Activated gamma-delta T cell (primary cell): ENCODE results near the gene GTSF1L.

ENCODE experiments used
- DNase-seq: peaks from one replicate; lab custom pipeline; 2025; lab: John Stamatoyannopoulos, UW

Gene GTSF1L

GRCh38 chr20:43716757-43717615, 9.8 kb downstream of the GTSF1L start:
- DNase-seq, result no peak

GRCh38 chr20:43716123-43716522, 10.7 kb downstream of the GTSF1L start:
- DNase-seq, result no peak

- DNase-seq, result no peak
These were observed 11.3 kb downstream of the GTSF1L start for GRCh38 chr20:43715511-43715910.

- DNase-seq, result no peak
These were observed 11.8 kb downstream of the GTSF1L start for GRCh38 chr20:43715044-43715443.

GRCh38 chr20:43711098-43711654, 15.6 kb downstream of the GTSF1L start:
- DNase-seq, result no peak

GRCh38 chr20:43710370-43711044, 16.3 kb downstream of the GTSF1L start:
- no peak for DNase-seq

GRCh38 chr20:43702502-43702901, 24.3 kb downstream of the GTSF1L start:
- no peak for DNase-seq

GRCh38 chr20:43700627-43701026, 26.2 kb downstream of the GTSF1L start:
- no peak for DNase-seq

GRCh38 chr20:43699941-43700565, 26.7 kb downstream of the GTSF1L start:
- DNase-seq, result no peak

GRCh38 chr20:43695571-43695970, 31.2 kb downstream of the GTSF1L start:
- DNase-seq, result no peak

GRCh38 chr20:43694763-43695162, 32.0 kb downstream of the GTSF1L start:
- no peak for DNase-seq

- no peak for DNase-seq
These were observed 34.8 kb downstream of the GTSF1L start for GRCh38 chr20:43691928-43692524.

GRCh38 chr20:43690943-43691598, 35.7 kb downstream of the GTSF1L start:
- DNase-seq, result no peak

GRCh38 chr20:43689165-43689564, 37.6 kb downstream of the GTSF1L start:
- DNase-seq, result no peak

- no peak for DNase-seq
These were observed 40.0 kb downstream of the GTSF1L start for GRCh38 chr20:43686820-43687219.

GRCh38 chr20:43682446-43682845, 44.4 kb downstream of the GTSF1L start:
- no peak for DNase-seq

GRCh38 chr20:43681991-43682410, 44.8 kb downstream of the GTSF1L start:
- DNase-seq, result no peak

- DNase-seq, result no peak
These were observed 45.3 kb downstream of the GTSF1L start for GRCh38 chr20:43681468-43681942.

- DNase-seq, result no peak
These were observed 45.8 kb downstream of the GTSF1L start for GRCh38 chr20:43680981-43681380.

GRCh38 chr20:43676368-43676767, 50.4 kb downstream of the GTSF1L start:
- DNase-seq, result no peak
